ENCODE measurements around the gene KCNMA1. TPM values are rescaled to one million over a fixed set of nuclear protein-coding genes. Genes with fewer than 3 reads are reported as not detected.

KCNMA1 gene
- total RNA-seq, 4 donors from 2014 or later = 66.8 to 96.5 (median 78.9) TPM

DNA sequence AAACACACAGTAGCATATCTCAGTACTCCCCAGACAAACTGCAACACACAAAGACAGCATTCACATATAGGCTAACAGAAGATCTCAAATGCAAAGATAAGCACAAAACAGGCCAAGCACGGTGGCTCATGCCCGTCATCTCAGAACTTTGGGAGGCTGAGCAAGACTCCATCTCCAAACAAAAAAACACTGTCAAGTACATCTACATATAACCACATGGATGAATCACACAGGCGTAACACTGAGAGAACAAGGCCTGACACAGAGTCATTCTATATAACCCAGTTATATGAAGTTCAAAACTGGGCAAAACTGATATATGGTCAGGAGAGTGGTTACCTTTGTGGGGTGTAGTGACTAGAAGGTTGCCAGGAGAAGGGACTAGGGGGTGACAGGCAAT, 506.4 kb downstream of the KCNMA1 start:
- no peaks in the 10 kb centered on the region for H3K36me3 ChIP-seq
- intact Hi-C loops (cut with DNase I; ENCODE audit: low total_unique reads) = no loop called here
- ATAC-seq = no peak
- no peak for TF ChIP-seq POLR2A (IDR thresholded peaks at IDR 0.05)
- TF ChIP-seq, protein P1, sequence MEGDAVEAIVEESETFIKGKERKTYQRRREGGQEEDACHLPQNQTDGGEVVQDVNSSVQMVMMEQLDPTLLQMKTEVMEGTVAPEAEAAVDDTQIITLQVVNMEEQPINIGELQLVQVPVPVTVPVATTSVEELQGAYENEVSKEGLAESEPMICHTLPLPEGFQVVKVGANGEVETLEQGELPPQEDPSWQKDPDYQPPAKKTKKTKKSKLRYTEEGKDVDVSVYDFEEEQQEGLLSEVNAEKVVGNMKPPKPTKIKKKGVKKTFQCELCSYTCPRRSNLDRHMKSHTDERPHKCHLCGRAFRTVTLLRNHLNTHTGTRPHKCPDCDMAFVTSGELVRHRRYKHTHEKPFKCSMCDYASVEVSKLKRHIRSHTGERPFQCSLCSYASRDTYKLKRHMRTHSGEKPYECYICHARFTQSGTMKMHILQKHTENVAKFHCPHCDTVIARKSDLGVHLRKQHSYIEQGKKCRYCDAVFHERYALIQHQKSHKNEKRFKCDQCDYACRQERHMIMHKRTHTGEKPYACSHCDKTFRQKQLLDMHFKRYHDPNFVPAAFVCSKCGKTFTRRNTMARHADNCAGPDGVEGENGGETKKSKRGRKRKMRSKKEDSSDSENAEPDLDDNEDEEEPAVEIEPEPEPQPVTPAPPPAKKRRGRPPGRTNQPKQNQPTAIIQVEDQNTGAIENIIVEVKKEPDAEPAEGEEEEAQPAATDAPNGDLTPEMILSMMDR (IDR thresholded peaks at IDR 0.05 in 4 of 5, conservative IDR thresholded peaks at IDR 0.05 in 1 of 5) = no peak
- no peak for DNase-seq
- H3K27me3 ChIP-seq = no peaks in the 10 kb centered on the region
- no peaks in the 10 kb centered on the region for H3K9me3 ChIP-seq
- no peaks in the 10 kb centered on the region for H3K4me1 ChIP-seq
- no peak overlapping the region for H3K27ac ChIP-seq
- no peak overlapping the region for H3K4me3 ChIP-seq
- in situ Hi-C loops (cut with MboI; ENCODE audit: low sequenced_read_pairs in 4 of 4) = no loop called here

DNA sequence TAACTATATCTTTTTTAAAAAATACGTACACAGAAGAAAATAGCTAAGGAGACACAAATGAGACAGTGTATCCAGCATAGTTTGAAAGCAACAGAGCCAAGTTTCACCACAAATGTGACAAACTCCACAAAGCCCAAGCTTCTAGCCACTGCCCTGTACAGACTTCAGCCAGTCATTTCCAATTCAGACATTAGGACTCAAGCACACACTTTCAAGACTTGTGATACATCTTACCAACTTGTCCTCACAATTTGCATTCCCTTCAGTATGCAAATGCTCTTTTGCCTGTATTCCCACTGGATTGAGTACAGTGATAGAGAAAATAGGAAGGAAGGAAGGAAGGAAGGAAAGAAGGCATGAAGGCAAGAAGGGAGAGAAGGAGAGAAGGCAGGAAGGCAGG, 510.4 kb downstream of the KCNMA1 start:
- no peak for TF ChIP-seq POLR2A (IDR thresholded peaks at IDR 0.05)
- TF ChIP-seq, protein P1 (IDR thresholded peaks at IDR 0.05 in 4 of 5, conservative IDR thresholded peaks at IDR 0.05 in 1 of 5) = no peak
- Histone ChIP-seq H3K36me3 (no peaks in the 10 kb centered on the region), H3K27ac (no peak overlapping the region), H3K27me3 (no peaks in the 10 kb centered on the region), H3K9me3 (no peaks in the 10 kb centered on the region), H3K4me1 (no peaks in the 10 kb centered on the region), H3K4me3 (no peak overlapping the region)
- ATAC-seq (no peak), DNase-seq (no peak)
- in situ Hi-C loops (cut with MboI; ENCODE audit: low sequenced_read_pairs in 4 of 4) = no loop called here
- intact Hi-C loops (cut with DNase I; ENCODE audit: low total_unique reads) = no loop called here

DNA sequence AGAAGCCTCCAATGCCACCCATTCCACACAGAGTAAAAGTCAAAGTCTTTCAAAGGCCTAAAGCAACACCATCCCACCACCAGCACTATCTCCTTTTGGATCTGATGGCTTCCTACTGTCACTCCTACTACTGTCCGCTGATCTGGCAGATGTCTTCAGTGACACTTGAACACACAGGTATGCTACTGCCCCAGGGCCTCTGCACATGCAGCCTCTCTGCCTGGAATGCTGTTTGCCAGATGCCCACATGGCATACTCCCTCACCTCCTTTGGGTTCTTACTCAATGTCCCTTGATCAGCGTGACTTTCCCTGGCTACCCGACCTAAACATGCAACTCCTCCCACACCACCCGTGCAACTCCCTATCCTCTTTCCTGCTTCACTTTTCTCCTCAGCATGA, 512.4 kb downstream of the KCNMA1 start:
- Histone ChIP-seq H3K4me3 (no peak overlapping the region), H3K36me3 (no peaks in the 10 kb centered on the region), H3K27me3 (no peaks in the 10 kb centered on the region), H3K27ac (no peak overlapping the region), H3K4me1 (no peaks in the 10 kb centered on the region), H3K9me3 (no peaks in the 10 kb centered on the region)
- TF ChIP-seq POLR2A (IDR thresholded peaks at IDR 0.05) = no peak
- TF ChIP-seq, protein P1 (IDR thresholded peaks at IDR 0.05 in 4 of 5, conservative IDR thresholded peaks at IDR 0.05 in 1 of 5) = no peak
- no peak for DNase-seq
- in situ Hi-C loops (cut with MboI; ENCODE audit: low sequenced_read_pairs in 4 of 4) (no loop called here), intact Hi-C loops (cut with DNase I; ENCODE audit: low total_unique reads) (no loop called here)
- no peak for ATAC-seq

DNA sequence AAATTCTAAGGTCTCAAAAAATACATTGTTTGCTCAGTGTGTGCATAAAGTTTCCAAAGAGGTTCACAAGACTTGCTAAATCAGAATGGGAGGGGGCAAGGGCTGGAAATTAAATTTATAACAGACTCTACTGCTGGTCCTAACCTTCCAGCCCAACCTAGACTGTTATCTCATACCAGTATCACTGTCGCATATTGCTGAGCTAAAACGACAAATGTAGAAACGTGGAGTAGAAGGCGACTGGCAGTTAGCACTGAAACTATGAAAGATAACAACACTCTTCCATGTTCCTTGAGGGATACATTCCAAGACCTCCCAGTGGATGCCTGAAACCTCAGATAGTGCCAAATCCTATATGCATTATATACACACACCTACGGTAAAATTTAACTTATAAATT, 514.3 kb downstream of the KCNMA1 start:
- intact Hi-C loops (cut with DNase I; ENCODE audit: low total_unique reads) = no loop called here
- H3K27ac ChIP-seq = no peak overlapping the region
- no peak overlapping the region for H3K4me3 ChIP-seq
- no peaks in the 10 kb centered on the region for H3K9me3 ChIP-seq
- H3K36me3 ChIP-seq = no peaks in the 10 kb centered on the region
- TF ChIP-seq POLR2A (IDR thresholded peaks at IDR 0.05) = no peak
- TF ChIP-seq, protein P1 (IDR thresholded peaks at IDR 0.05 in 4 of 5, conservative IDR thresholded peaks at IDR 0.05 in 1 of 5) = no peak
- DNase-seq (no peak), ATAC-seq (no peak)
- in situ Hi-C loops (cut with MboI; ENCODE audit: low sequenced_read_pairs in 4 of 4) = no loop called here
- no peaks in the 10 kb centered on the region for H3K27me3 ChIP-seq
- H3K4me1 ChIP-seq = no peaks in the 10 kb centered on the region

DNA sequence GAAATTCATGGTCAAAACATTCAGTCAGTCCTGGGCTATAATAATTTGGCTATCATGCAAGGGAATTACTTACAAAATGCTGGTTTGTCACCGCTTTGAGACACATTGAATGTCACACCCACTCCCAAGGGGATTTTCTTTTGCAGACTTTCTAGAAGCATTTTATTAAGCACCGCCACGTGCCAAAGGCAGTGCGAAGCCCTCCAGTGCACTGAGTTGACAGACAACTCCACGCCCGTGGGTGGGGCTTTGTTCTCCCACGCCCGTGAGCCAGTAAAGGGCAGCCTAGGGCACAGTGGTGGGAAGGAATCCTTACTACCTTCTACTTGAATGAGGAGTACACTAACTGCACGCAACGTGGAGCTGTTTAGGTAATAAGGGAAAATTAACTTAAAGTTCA, 515.8 kb downstream of the KCNMA1 start:
- intact Hi-C loops (cut with DNase I; ENCODE audit: low total_unique reads) (no loop called here), in situ Hi-C loops (cut with MboI; ENCODE audit: low sequenced_read_pairs in 4 of 4) (no loop called here)
- Histone ChIP-seq H3K9me3 (no peaks in the 10 kb centered on the region), H3K4me3 (no peak overlapping the region), H3K27me3 (no peaks in the 10 kb centered on the region), H3K36me3 (no peaks in the 10 kb centered on the region), H3K27ac (no peak overlapping the region), H3K4me1 (no peaks in the 10 kb centered on the region)
- DNase-seq = no peak
- no peak for TF ChIP-seq POLR2A (IDR thresholded peaks at IDR 0.05)
- no peak for ATAC-seq
